OCI-LY1 (cell line): ENCODE results near the gene ASTL.

Experiments
- EZH2 ChIP-seq: fragments of 200-600 bp; sonication (generic), shearing (Covaris generic); IDR thresholded peaks from 2 replicates; pipeline ENCODE4 v1.8.0; 2017; ENCODE audit warnings: borderline replicate concordance, mixed run types, mild to moderate bottlenecking, antibody characterized with exemption, low read length, moderate library complexity, mixed read lengths
- TF ChIP-seq, protein P1 (sequence below): fragments of 200-600 bp; sonication (generic), shearing (Covaris generic); IDR thresholded peaks from 2 replicates; pipeline ENCODE4 v1.5.1; 2017; ENCODE audit warnings: mild to moderate bottlenecking, antibody characterized with exemption, low read length, moderate library complexity, mixed read lengths

GRCh38 chr2:96081042-96081441 is 57.3 kb downstream of the ASTL start:
- TF ChIP-seq, protein P1, sequence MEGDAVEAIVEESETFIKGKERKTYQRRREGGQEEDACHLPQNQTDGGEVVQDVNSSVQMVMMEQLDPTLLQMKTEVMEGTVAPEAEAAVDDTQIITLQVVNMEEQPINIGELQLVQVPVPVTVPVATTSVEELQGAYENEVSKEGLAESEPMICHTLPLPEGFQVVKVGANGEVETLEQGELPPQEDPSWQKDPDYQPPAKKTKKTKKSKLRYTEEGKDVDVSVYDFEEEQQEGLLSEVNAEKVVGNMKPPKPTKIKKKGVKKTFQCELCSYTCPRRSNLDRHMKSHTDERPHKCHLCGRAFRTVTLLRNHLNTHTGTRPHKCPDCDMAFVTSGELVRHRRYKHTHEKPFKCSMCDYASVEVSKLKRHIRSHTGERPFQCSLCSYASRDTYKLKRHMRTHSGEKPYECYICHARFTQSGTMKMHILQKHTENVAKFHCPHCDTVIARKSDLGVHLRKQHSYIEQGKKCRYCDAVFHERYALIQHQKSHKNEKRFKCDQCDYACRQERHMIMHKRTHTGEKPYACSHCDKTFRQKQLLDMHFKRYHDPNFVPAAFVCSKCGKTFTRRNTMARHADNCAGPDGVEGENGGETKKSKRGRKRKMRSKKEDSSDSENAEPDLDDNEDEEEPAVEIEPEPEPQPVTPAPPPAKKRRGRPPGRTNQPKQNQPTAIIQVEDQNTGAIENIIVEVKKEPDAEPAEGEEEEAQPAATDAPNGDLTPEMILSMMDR, result no peak
- no peak for TF ChIP-seq EZH2
